Measurements from ENCODE around the gene ADCY2. TPM values are rescaled to one million over a fixed set of nuclear protein-coding genes. Genes with fewer than 3 reads are reported as not detected.

The ADCY2 gene
- total and polyA plus RNA-seq, 11 donors = 0.04 to 0.96 (median 0.32) TPM

GRCh38 chr5:7875151-7875550, 479.2 kb downstream of the ADCY2 start:
- intact Hi-C loops (cut with DNase I) = no loop called here
- ATAC-seq (no peak), DNase-seq (no peak)
- H3K36me3 ChIP-seq = peaks cover 0 to 79% (median 66%) of the 10 kb centered on the region in 9 donors
- no peak overlapping the region for H3K27ac ChIP-seq
- H3K4me3 ChIP-seq = no peak overlapping the region
- no peaks in the 10 kb centered on the region for H3K9me3 ChIP-seq
- H3K4me1 ChIP-seq = peaks cover 0 to 41% (median 11%) of the 10 kb centered on the region in 12 donors
- no peaks in the 10 kb centered on the region for H3K27me3 ChIP-seq
- TF ChIP-seq CTCF (IDR thresholded peaks at IDR 0.05) (no peak), POLR2A (IDR thresholded peaks at IDR 0.05) (no peak)
- 91 to 95% (median 94%) methylated on average over 4 of the region's 4 CpGs for WGBS, 4 donors

GRCh38 chr5:7876867-7877266, 480.9 kb downstream of the ADCY2 start:
- H3K27ac ChIP-seq = no peak overlapping the region
- no peaks in the 10 kb centered on the region for H3K9me3 ChIP-seq
- no peaks in the 10 kb centered on the region for H3K27me3 ChIP-seq
- intact Hi-C loops (cut with DNase I) = no loop called here
- ATAC-seq (no peak), DNase-seq (no peak)
- TF ChIP-seq CTCF (IDR thresholded peaks at IDR 0.05) (no peak), POLR2A (IDR thresholded peaks at IDR 0.05) (no peak)
- 89 to 97% (median 92%) methylated on average over 3 of the region's 3 CpGs for WGBS, 4 donors
- peaks cover 0 to 25% (median 0%) of the 10 kb centered on the region in 12 donors for H3K4me1 ChIP-seq
- H3K4me3 ChIP-seq = no peak overlapping the region
- peaks cover 0 to 93% (median 77%) of the 10 kb centered on the region in 9 donors for H3K36me3 ChIP-seq

GRCh38 chr5:7877851-7878250, 481.9 kb downstream of the ADCY2 start:
- WGBS, 4 donors = 60 to 71% (median 66%) methylated on average over 9 of the region's 9 CpGs
- Histone ChIP-seq H3K4me1 (peaks cover 0 to 19% (median 0%) of the 10 kb centered on the region in 12 donors), H3K4me3 (no peak overlapping the region), H3K36me3 (peaks cover 0 to 98% (median 83%) of the 10 kb centered on the region in 9 donors), H3K9me3 (no peaks in the 10 kb centered on the region), H3K27ac (peak overlapping the region in 1 of 12 donors; percentile 21), H3K27me3 (no peaks in the 10 kb centered on the region)
- DNase-seq = peak in 1 of 5 donors; percentile 49
- no peak for ATAC-seq
- no peak for TF ChIP-seq POLR2A (IDR thresholded peaks at IDR 0.05)
- no peak for TF ChIP-seq CTCF (IDR thresholded peaks at IDR 0.05)
- intact Hi-C loops (cut with DNase I) = no loop called here

GRCh38 chr5:7878381-7878873, 482.5 kb downstream of the ADCY2 start:
- Histone ChIP-seq H3K27me3 (no peaks in the 10 kb centered on the region), H3K4me3 (no peak overlapping the region), H3K36me3 (peaks cover 0 to 98% (median 89%) of the 10 kb centered on the region in 9 donors), H3K27ac (peak overlapping the region in 1 of 12 donors; percentile 21), H3K9me3 (no peaks in the 10 kb centered on the region), H3K4me1 (peaks cover 0 to 19% (median 0%) of the 10 kb centered on the region in 12 donors)
- ATAC-seq = peak in 1 of 4 donors; percentile 45
- TF ChIP-seq CTCF (IDR thresholded peaks at IDR 0.05) = no peak
- TF ChIP-seq POLR2A (IDR thresholded peaks at IDR 0.05) = no peak
- DNase-seq = no peak
- intact Hi-C loops (cut with DNase I) = no loop called here

Measured in heart left ventricle (tissue), 16 donors.